HS-27A (cell line): ENCODE data around the gene KCNJ5.
"Not testable (repeated sequence)": the region's sequence is repeated elsewhere in the genome, so short reads cannot be mapped to it uniquely, and the experiment has no call there.

ENCODE experiments used
- DNase-seq: peaks from one replicate; pipeline ENCODE4 v3.0.0-alpha.2; 2012; ENCODE audit warnings: low read depth, missing footprints

KCNJ5 gene

DNA sequence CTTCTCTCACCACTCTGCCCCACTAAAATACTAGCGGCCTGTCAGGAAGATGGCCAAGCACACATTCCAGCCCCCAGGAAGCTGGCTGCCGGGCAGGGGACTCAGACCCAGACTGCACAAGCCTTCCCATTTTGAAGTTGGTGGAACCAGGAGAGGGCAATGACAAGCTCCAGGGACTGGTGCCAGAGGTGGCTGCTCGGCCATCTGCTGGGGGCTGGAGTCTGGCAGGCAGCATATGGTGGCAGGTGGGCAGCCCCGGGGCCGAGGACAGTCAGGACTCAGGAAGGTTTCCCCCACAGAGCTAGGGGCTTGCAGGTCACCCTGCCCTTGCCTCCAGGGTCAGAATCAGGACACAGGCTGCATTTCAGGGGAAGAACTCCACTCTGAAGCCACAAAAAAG lies 22.6 kb downstream of the KCNJ5 start:
- no peak for DNase-seq

DNA sequence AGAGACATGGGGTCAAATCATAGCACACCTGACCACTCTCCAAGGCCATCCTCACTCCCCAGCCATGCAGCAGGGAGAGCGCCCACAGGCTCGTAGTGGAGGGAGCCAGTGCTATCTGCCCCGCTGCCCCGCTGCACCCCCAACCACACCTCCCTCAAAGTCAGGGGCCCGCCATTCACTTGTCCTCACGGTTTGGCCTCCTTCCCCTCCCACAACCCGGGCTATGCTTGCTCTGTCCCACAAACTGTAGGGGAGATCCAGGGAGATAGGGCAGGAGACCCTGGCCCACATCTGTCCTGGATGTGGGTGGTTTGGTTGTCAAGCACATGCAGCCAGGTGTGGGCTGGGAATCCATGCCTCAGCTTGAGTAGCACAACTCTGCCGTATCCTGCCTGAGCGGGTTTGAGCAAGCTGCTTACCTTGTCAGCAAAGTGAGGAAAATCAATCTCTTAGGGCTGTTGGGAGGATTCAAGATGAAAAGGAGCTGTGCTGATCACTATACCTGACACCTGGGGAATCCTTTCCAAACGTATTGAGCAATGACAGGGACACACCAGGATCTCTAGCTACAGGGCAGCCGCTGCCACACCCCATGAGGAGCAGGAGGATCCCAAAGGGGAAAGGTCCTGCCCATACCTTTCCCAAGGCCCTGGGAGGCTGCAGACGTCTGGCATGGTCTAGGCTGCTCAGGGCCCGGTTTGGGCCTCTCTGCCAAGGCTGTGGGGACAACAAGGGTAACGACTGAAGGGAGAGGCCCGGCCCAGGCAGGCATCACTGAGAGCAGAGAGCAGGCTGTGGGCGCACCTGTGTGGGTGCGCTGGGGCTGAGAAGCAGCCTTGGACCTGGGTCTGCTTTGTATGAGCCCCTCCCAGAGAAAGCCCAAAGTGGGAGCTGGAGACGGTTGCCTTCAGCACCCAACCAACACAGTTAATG lies 23.3 kb downstream of the KCNJ5 start:
- DNase-seq = no peak

DNA sequence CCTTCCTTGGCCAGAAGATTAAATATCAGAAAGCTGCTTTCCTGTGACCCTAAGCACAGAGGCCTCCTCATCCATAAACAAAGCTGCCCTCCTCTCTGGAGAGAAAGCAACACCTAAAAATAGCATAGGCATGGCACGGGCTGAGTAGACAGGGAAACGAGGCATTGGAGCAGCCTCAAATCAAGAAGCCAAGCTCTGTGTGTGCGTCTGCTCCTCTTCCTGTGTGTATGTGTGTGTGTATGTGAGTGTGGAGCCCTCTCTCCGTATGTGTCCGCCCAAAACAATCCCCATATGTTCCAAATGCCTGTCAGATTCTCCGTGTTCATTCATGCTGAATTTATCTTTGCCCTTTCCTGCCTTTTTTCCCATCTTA lies 24.0 kb downstream of the KCNJ5 start:
- DNase-seq = no peak

DNA sequence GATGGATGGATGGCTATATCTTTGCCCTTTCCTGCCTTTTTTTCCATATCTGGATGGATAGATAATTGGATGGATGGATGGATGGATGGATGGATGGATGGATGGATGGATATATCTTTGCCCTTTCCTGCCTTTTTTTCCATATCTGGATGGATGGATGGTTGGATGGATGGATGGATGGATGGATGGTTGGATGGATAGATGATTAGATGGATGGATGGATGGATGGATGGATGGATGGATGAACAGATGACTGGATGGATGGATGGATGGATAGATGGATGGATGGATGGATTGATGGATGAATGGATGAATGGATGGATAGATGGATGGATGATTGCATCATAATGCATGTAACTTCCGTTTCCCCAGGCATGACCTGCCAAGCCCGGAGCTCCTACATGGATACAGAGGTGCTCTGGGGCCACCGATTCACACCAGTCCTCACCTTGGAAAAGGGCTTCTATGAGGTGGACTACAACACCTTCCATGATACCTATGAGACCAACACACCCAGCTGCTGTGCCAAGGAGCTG lies 24.9 kb downstream of the KCNJ5 start:
- DNase-seq = no peak

DNA sequence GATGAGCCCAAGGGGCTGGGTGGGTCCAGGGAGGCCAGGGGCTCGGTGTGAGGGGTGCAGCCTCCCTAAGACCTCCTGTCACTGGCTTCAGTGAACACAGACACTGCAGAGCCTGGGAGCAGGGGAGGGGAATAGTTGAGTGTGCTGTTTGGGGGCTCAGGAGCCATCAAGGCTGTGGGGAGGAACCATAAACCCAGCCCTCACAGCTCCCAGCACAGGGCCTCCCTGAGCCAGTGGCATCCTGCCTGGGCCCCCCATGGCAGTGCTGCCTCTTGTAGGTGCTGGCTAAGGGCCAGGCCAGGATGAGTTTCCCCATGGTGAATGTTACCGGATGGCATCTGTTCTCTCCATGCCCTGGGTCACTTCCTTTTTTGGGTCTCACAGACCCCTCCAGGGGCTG lies 25.5 kb downstream of the KCNJ5 start:
- DNase-seq = no peak

DNA sequence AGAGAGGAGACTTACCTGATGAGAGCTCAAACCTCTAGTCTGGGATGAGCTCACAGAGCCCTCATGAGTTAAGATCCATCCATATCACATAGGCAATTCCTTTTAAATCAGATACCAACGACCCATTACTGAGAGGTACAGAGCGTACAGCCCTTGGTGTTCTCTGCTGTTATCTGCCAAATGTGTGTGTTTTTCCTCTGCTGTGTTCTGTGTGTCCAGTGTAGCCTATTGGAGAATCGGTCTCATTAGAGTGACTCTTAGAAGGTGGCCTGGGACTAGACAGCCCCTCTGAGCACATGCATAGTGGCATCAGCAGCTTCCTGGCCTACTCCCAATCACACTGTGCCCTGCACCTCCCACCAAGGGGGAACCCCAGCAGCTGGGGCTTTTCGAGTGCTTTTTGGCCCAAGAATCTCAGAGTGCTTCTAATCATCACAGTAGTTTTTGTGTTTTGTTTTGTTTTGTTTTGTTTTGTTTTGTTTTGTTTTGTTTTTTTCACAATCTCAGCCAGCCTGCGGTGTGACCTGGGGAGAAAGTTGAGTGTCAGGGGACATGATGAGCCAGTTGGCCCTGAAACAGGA lies 26.1 kb downstream of the KCNJ5 start:
- no peak for DNase-seq

DNA sequence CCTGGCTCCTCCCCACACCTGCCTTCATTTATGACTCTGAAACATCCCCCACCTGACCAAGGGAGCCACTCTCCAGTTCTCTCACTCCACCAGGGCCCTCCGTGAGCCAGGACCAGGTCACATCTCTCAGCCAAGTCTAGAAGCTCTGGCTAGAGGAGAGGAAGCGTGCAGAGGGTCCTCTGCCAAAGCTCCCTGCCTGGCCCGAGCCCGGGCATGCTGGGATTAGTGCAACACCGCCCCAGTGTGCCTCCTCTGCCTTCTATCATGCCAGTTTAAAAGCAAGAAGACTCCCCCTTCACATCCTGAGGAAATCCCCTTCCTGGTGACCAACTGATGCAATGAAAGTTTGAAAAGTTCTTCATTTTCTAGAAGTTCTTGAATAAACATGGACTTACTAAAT lies 28.1 kb downstream of the KCNJ5 start:
- no peak for DNase-seq

DNA sequence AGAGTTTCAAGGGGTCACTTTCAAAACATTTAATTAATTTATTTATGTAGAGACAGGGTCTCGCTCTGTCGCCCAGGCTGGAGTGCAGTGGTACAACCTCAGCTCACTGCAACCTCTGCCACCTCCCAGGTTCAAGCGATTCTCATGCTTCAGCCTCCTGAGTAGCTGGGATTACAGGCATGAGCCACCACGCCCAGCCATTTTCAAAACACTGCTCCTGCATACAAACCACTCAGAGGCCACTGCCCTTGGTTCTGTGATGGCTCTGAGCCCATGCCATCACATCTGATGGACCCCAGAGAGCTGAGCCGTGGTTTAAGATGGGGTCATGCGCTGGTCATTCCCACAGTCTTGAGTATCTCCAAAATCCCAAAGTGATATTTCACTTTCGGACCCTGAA lies 28.5 kb downstream of the KCNJ5 start:
- not testable (repeated sequence) for DNase-seq

DNA sequence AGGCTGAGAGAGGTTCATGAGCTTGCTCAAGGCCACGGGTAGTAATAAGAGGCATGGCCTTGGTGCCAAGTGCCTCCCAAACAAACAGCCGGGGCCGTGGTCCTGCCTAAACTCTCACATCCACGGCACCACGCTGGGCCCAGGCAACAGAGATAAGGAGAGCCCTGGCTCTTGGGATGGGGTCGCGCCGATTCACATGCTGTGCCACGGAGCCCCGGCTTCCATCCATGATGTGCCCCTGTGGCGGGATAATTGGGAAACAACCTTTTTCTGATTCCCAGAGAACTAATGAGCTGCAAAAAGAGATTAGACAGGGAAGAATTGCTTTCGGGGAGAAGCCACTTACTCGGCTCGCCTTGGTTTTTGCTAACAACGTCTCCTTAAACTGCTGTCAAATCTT lies 29.5 kb downstream of the KCNJ5 start:
- DNase-seq = no peak

DNA sequence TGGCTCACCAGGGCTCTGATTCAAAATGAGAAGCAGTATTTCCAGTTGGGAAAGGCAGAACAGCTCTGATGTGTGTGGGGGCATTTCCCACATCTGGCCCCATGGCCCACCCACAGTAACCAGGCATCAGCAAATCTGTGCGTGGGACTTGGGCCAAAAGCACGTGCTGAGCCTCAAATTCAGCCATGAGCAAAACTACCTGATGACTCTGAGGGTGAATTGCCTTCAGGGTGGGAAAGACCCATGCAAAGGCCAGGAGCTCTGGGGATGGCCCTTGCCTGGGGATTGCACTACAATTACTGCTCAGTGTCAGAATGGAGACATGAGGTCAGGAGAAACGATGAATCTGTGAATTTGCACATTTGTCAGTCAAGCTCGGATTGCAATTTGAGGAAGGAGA lies 30.6 kb downstream of the KCNJ5 start:
- DNase-seq = no peak

DNA sequence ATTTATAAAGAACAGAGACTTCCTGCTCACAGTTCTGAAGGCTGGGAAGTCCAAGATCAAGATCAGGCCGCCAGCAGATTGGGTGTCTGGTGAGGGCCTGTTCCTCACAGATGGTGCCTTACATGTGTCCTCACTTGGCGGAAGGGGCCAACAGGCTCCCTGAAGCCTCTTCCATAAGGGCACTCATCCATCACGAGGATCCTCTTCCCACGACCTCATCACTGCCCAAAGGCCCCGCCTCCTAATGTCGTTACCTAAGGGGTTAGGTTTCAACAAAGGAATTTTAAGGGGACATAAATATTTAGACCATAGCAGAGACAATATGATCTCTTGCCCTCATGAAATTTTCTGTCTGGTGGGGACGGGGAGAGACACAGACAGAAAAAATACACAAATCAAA lies 32.9 kb downstream of the KCNJ5 start:
- DNase-seq = no peak

DNA sequence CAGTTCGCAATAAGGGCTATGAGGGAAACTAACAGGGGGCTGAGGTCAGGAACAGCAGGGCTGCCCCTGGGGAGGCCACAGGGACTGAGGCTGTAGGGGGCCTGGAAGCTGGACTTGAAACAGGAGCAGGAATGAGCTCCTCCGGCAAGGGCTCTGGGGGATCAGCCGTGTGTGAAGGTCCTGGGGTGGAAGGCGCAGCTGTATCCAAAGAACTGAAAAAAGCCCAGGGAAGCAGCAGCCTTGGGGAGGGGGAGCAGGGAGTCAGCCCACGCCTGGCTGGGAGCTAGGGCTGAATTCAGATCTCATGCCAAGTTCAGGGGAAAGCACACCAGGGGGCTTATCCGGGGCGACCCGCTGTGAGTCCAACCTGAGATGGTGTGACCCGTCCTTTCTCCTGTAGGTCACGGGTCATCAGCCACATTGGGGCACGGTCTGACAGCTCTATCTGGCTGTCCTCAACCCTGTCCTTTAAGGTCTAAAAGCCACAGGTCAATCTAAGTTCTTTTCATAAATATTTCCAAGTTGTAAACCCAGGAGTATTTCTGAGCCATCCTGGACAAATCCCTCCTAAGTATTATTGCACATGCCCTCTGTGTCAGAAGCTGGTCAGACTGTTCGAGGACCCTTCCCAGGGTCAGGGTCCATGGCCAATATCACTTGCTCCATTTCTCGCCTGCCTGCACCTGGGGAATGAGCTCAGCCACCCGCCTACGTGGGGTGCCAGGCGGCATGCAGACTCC lies 33.5 kb downstream of the KCNJ5 start:
- no peak for DNase-seq

DNA sequence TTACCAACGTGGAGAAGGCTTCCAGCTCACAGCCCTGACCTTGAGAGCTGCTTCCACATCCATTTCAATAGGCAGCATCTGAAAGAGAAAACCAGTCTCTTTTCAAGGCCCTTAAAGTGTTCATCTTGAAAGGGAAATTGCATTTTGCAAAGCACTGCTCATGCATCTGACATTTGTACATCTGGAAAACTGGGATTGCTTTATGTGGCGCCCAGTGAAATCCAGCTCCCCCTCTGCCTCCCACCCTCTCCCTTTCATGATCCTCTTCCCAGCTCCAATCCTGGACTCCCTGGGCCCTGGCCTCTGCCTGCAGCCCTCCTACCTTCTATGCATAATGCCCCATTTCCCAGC lies 34.1 kb downstream of the KCNJ5 start:
- DNase-seq = no peak

DNA sequence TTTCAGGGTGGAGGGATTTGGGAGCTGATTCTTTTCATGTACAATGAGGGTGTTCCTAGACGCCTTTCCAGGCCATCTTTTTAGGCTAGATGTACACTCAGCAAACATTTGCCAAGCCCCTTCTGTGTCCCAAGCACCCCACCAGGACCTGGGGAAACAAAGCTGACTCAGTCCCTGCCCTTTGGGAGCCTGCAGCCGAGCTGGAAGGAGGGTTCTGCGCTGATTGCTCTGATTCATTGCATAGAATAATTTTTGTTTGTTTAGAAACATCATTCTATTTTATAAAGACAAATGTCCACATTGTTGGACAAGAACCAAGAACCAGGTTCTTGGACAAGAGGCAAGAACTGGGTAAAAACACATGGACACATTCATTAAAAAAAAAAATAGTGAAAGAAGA lies 34.8 kb downstream of the KCNJ5 start:
- DNase-seq = no peak

DNA sequence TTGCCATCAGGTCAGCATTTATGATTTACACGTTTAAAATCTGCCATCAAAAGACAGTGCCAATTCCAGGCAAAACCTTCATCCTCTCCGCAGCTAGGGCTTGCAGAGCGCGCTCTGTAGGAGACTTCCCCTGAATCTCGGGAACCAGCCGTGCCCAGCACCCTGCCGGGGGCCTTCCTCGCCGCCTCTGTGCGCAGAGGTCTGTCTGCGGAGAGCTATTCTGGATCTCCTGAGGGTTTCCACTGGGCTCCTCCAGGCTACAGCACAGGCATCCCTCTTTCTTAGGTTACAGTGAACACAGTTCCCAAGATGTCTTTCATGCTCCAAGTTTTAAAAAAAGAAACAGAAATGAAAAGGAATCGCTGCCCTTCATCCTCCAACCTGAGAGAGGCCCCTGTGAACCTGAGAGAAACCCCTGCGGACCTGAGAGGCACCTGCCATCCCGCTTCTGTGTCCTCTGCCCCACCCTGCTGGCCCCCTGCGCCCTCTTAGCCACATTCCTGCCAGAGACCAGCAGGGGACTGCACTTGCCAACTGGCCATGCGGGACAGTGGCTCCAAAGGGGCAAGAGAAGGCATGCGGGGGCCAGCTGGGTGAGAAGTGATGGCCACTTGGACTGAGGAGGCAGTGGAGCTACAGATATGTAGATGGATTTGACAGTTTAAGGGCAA lies 35.4 kb downstream of the KCNJ5 start:
- no peak for DNase-seq

DNA sequence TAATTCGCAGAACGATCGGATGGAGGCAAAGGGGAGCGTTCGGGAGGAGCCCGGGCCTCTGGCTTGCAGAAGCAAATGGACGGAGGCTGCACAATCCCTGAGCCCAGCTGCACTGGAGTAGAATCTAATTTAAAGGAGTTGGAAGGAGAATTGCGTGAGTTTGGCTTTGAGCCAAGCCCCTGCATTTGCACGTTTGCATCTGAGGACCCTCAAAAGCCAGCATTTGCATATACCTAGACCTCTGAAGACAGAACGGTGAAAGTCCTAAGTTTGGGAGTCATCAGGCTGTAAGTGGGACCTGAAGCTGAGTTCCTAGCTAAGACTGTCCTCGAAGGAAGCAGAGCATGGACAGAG lies 35.9 kb downstream of the KCNJ5 start:
- DNase-seq = no peak

DNA sequence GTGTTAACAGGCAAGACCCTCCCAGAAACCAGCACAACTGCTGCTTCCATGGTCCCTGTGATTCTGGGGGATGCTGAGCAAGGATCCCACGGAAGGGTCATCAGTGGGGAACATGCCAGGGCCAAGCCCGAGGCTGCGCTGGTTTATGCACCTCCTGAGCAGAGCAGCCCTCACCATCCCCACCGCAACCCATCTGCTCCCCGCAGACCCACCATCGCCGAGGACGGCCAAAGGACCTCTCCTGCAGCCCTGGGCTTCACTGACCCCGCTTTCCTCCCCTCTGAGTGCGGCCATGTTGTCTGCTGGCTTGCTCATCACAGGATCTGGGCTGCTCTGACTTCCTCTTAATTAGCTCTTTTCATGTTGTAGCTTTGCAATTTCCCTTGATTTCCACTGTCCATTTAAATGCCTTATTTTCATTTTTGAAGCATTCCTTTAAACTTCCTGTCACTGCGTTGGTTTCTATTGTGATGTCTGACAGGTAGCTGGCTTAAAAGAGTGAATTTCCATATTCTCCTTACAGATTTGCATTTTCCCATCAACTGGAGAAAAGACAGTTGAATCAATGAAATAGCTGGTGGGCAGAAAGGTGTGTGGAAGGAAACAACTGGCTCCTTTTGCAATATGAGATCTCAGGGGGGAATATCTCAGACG lies 36.7 kb downstream of the KCNJ5 start:
- DNase-seq = no peak

DNA sequence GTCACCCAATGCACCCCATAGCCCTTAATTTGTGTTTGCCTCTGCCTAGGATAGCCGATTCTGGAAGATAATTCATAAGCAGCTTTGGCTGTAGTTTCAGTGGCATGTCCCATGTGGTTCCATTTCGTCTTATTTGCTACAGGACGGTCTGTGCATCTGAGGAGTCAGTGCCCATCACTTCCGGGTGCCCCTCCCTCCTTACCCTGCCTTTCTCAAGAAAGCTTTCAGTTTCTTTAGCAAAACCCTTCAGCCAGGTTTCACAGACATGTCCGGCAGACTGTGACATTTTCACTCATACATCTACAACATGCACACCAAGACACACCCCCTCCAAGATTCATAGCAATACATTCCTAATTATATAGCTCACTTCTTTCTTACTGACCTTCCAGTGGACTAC lies 37.2 kb downstream of the KCNJ5 start:
- DNase-seq = no peak

DNA sequence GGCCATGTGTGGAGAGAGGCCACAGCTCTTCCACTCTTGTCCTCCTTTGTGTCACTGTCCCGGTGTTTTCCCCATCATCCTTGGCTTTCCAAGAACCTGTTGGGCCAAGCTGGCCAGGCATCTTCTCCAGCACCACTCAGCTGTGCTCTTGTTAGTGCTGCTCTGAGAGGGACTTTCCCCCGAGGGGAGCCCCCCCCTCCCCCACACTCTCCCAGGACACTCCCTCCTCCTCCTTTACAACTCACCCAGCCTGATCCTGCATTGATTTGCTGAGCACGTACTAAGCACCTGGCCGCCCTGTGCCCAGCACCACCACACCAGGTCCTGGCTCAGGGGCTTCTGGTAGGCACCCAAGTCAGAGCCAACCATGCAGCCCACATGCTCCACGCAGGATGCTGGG lies 38.3 kb downstream of the KCNJ5 start:
- no peak for DNase-seq

DNA sequence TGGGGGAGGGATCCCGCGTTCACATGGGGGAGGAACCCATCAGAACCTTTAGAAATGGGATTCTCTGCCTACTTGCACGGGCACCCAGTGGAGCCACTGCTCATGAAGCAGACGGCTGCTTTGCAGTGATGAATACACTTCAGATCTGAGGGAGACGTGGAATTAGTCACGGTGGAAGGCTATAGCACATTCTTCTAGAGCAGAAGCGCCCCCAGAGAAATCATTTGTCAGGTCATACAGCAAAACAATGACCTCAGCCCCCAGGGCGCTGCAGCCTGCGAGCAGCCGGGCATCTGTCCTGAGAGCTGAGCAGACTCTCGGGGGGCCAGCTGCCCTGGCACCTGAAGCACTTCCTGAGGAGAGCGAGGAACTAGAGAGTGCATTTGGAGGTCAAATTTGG lies 38.8 kb downstream of the KCNJ5 start:
- no peak for DNase-seq

DNA sequence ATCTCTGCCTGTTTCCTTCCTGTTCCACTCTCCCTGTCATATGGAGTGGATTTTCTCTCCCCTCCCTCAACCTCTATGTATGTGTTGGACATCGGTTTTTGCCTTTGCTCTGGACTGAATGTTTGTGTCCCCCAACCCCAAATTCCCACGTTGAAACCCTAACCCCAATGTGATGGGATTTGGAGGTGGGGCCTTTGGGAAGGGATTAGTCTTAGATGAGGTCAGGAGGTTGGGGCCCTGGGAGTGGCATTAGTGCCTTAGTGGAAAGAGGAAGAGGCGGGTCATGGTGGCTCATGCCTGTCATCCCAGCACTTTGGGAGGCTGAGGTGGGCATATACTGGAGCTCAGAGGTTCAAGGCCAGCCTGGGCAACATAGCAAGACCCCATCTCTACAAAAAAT lies 39.9 kb downstream of the KCNJ5 start:
- no peak for DNase-seq

DNA sequence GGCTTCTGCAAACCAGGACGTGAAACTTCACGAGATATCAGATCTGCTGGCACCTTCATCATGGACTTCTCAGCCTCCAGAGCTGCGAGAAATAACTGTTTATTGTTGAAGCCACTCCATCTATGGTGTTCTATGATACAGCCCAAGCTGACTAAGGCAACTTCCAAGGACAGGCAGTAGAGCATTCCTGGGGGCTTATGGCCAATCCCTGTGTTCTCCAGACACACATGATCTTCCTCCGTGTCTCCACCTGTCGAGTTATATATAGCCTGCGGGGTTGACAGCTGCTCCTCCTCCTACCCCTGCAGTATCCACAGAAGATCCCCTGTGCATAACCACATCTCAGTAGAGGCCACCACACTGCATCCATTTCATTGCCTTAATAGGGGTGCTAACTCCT lies 40.5 kb downstream of the KCNJ5 start:
- no peak for DNase-seq
